A549 (cell line): Measurements from ENCODE around the gene JARID2. TPM values are rescaled to one million over a fixed set of nuclear protein-coding genes. Genes with fewer than 3 reads are reported as not detected.

Source experiments
- ATAC-seq, 2 experiments: fragments of 200-7000 bp in 1 of 2; fragments of >200 bp in 1 of 2; cut with Nextera tagmentation in 1 of 2; cut with Tn5 transposase in 1 of 2; 3 replicates each; pipeline versions ENCODE4 v1.8.0 to v1.9.1; 2018 to 2020; ENCODE audit warnings: mild to moderate bottlenecking in 1 of 2, moderate library complexity in 1 of 2
- CTCF ChIA-PET: fragments of 300-600 bp; sonication (Branson Sonifier 250); formaldehyde crosslinking; extraction: SDS; loops from one replicate; lab custom pipeline; 2021; ENCODE audit warnings: antibody characterized with exemption, inconsistent platforms; lab: Yijun Ruan, JAX
- POLR2A ChIA-PET: fragments of 350-600 bp; formaldehyde crosslinking; extraction: SDS; loops from one replicate; lab custom pipeline; 2021; ENCODE audit warnings: antibody characterized with exemption, inconsistent platforms; lab: Yijun Ruan, JAX
- DNase-seq, 2 experiments: peaks; one replicate each; pipeline versions ENCODE4 v3.0.0 to v3.0.0-alpha.2; 2011 to 2016; ENCODE audit warnings: low read depth in 1 of 2, low spot score in 1 of 2
- FAIRE-seq: peaks from 2 replicates; lab custom pipeline; 2011; peaks lifted over from hg19 to GRCh38; lab: Jason Lieb, UNC
- H3K27ac ChIP-seq, 2 experiments: fragments of >200 bp; sonication (Bioruptor Twin); formaldehyde crosslinking; 3 replicates each; pipeline ENCODE4 v1.5.1; 2016 to 2017
- H3K4me1 ChIP-seq: fragments of >200 bp; sonication (Bioruptor Twin); formaldehyde crosslinking; 3 replicates; pipeline ENCODE4 v1.6.1; 2016
- H3K4me2 ChIP-seq: fragments of >200 bp; sonication (Bioruptor Twin); formaldehyde crosslinking; 3 replicates; pipeline ENCODE4 v1.6.1; 2016
- H3K4me3 ChIP-seq: fragments of >200 bp; sonication (Bioruptor Twin); formaldehyde crosslinking; 3 replicates; pipeline ENCODE4 v1.5.1; 2016
- H3K9me3 ChIP-seq: fragments of >200 bp; sonication (Bioruptor Twin); formaldehyde crosslinking; 3 replicates; pipeline ENCODE4 v1.6.1; 2016
- EP300 ChIP-seq, 2 experiments: fragments of >200 bp; sonication (Bioruptor Twin); formaldehyde crosslinking; IDR thresholded peaks; 2 replicates in 1 of 2; 3 replicates in 1 of 2; pipeline ENCODE4 v1.6.1; 2016 to 2017
- JUN ChIP-seq, 2 experiments: fragments of >200 bp; sonication (Bioruptor Twin); formaldehyde crosslinking; IDR thresholded peaks; 2 replicates in 1 of 2; 3 replicates in 1 of 2; pipeline ENCODE4 v1.6.1; 2016 to 2017
- JUNB ChIP-seq: fragments of >200 bp; sonication (Bioruptor Twin); formaldehyde crosslinking; IDR thresholded peaks from 2 replicates; pipeline ENCODE4 v1.6.1; 2016
- KDM1A ChIP-seq: fragments of 200-600 bp; sonication (generic); IDR thresholded peaks from 2 replicates; pipeline ENCODE4 v1.6.1; 2016; ENCODE audit warnings: low read depth, mild to moderate bottlenecking
- KDM5A ChIP-seq: fragments of 200-600 bp; sonication (generic); IDR thresholded peaks from 2 replicates; pipeline ENCODE4 v1.6.1; 2016; ENCODE audit warnings: antibody characterized with exemption, mild to moderate bottlenecking
- MAFK ChIP-seq: fragments of 450-650 bp; IDR thresholded peaks from 2 replicates; pipeline ENCODE4 v1.6.1; 2014; ENCODE audit not compliant: partially characterized antibody
- NR3C1 ChIP-seq: fragments of >200 bp; sonication (Bioruptor Twin); formaldehyde crosslinking; IDR thresholded peaks from 3 replicates; pipeline ENCODE4 v1.6.1; 2017
- POLR2A ChIP-seq: IDR thresholded peaks from 2 replicates; pipeline ENCODE4 v1.6.1; 2012; ENCODE audit warnings: mild to moderate bottlenecking, low read length
- POLR2AphosphoS2 ChIP-seq: conservative IDR thresholded peaks from 2 replicates; pipeline ENCODE4 v1.6.1; 2012; ENCODE audit warnings: low read length, improper control_type of control experiment, inconsistent platforms
- RAD21 ChIP-seq, 2 experiments: fragments of >200 bp in 1 of 2; sonication (Bioruptor Twin) in 1 of 2; formaldehyde crosslinking in 1 of 2; IDR thresholded peaks in 1 of 2; conservative IDR thresholded peaks in 1 of 2; 2 replicates in 1 of 2; 3 replicates in 1 of 2; pipeline ENCODE4 v1.6.1; 2012 to 2018; ENCODE audit warnings: inconsistent platforms in 1 of 2
- SMC3 ChIP-seq: fragments of >200 bp; sonication (Bioruptor Twin); formaldehyde crosslinking; IDR thresholded peaks from 3 replicates; pipeline ENCODE4 v1.6.1; 2018; ENCODE audit warnings: inconsistent platforms
- TFCP2L1 ChIP-seq: fragments of 250-450 bp; sonication (Bioruptor Pico); IDR thresholded peaks from 2 replicates; pipeline ENCODE4 v1.5.0; 2021; ENCODE audit warnings: mild to moderate bottlenecking
- ZFP36 ChIP-seq: fragments of 450-650 bp; IDR thresholded peaks from 2 replicates; pipeline ENCODE4 v1.6.1; 2014; ENCODE audit warnings: borderline replicate concordance; ENCODE audit not compliant: partially characterized antibody
- WGBS: methylation state at CpG from one replicate; pipeline ENCODE4 v1.1.6; 2017; ENCODE audit errors: missing lambda C conversion rate; 5-methylcytosine and 5-hydroxymethylcytosine counted together
- polyA plus RNA-seq, 4 experiments: library from polyadenylated mRNA; depleted of rRNA in 3 of 4; stranded (reverse); fragments of >200 nt; fragmentation: RNase III in 1 of 4; extraction: RNeasy Plus Mini Kit Qiagen cat#74134 plus additional on column Dnase treatment in 1 of 4; gene quantifications; 2 replicates in 3 of 4; 3 replicates in 1 of 4; pipeline ENCODE4 v1.2.3, GENCODE V29; 2011 to 2017
- TF ChIP-seq, protein P1 (sequence below): fragments of >200 bp; sonication (Bioruptor Twin); formaldehyde crosslinking; IDR thresholded peaks from 3 replicates; pipeline ENCODE4 v1.5.1; 2016
- TF ChIP-seq, protein P2 (sequence below): fragments of 450-650 bp; IDR thresholded peaks from 2 replicates; pipeline ENCODE4 v1.6.1; 2014; ENCODE audit warnings: antibody characterized with exemption
- TF ChIP-seq, protein P3 (sequence below): fragments of 250-450 bp; sonication (Bioruptor Pico); IDR thresholded peaks from 2 replicates; pipeline ENCODE4 v1.5.0; 2020; ENCODE audit warnings: low read depth, mild to moderate bottlenecking, moderate library complexity
- TF ChIP-seq, protein P4 (sequence below): IDR thresholded peaks from 2 replicates; pipeline ENCODE4 v1.6.1; 2012
- TF ChIP-seq, protein P5 (sequence below): fragments of 250-450 bp; sonication (Bioruptor Pico); IDR thresholded peaks from 2 replicates; pipeline ENCODE4 v1.5.0; 2021; ENCODE audit warnings: mild to moderate bottlenecking, moderate library complexity, borderline replicate concordance
- TF ChIP-seq, protein P6 (sequence below): fragments of >200 bp; sonication (Bioruptor Twin); formaldehyde crosslinking; IDR thresholded peaks from 3 replicates; pipeline ENCODE4 v1.6.1; 2016
- TF ChIP-seq, protein P7 (sequence below): fragments of 200-600 bp; sonication (generic); IDR thresholded peaks from 2 replicates; pipeline ENCODE4 v1.6.1; 2016; ENCODE audit warnings: antibody characterized with exemption, mild to moderate bottlenecking, moderate library complexity

Gene JARID2
- polyA plus RNA-seq, 2 of the 4 experiments (the other 2 are of a cell fraction) = 7.8 to 8.3 TPM

DNA sequence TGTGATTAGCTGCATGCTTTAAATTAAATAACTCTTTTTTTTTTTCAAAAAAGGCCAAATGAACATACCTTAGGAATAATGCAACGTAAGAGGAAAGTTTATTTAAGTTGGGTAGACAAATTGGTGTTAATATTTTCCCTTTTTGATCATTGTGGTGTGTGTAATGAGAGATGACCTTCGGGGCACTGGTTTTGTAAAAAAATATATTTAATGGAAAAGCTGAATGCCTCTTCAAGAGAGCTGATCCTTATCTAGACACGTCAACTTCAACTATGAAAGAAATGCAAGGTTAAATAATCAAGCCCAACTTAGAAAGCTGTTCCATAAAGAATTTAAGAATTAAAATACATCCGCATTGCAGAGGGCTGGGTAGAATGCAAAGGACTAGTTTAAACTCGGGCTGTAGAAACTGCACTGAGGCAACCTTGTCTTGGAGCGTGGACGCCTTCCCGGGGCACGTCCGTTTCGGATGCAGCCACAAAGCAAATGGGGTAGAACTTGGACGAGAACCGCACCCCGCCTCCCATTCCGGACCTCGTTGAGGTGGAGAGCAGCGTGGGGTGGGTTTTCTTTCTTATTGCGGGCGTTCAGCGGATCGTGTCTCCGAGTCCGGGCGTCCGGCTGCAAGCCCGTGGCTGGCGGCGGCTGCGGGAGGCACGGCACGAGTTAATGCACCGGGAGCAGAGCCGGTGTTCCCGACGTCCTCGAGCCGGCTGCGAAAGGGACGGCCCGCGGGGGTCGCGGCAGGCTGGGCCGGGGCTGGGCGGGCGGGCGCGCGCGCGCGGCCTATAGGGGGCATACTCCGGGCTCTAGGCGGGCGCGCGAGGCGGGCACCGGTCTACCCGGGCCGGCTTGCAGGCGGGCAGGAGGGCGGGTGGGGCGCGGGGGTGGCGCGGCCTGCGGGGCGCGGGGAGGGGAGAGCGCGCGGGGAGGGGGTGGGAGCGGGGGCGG, 1.9 kb downstream of the JARID2 start:
- ChIA-PET CTCF (interaction anchor here (0.6 kb wide), 1 partner anchor 615 kb away, joined by 3 read pairs; no protein-coding TSS in a partner anchor), POLR2A (interaction anchor here (1.0 kb wide), 1 partner anchor 141 kb away, joined by 3 read pairs; no protein-coding TSS in a partner anchor)
- Histone ChIP-seq H3K4me2 (peak overlapping the region; percentile 93), H3K9me3 (no peaks in the 10 kb centered on the region), H3K4me1 (peaks cover 9% of the 10 kb centered on the region; the same call in 2 of the 3 replicates)
- TF ChIP-seq ZFP36 (no peak), SMC3 (peak; percentile 18; the same call in 2 of the 3 replicates), POLR2A (peak; percentile 11; the same call in 1 of the 2 replicates)
- TF ChIP-seq, protein P1, sequence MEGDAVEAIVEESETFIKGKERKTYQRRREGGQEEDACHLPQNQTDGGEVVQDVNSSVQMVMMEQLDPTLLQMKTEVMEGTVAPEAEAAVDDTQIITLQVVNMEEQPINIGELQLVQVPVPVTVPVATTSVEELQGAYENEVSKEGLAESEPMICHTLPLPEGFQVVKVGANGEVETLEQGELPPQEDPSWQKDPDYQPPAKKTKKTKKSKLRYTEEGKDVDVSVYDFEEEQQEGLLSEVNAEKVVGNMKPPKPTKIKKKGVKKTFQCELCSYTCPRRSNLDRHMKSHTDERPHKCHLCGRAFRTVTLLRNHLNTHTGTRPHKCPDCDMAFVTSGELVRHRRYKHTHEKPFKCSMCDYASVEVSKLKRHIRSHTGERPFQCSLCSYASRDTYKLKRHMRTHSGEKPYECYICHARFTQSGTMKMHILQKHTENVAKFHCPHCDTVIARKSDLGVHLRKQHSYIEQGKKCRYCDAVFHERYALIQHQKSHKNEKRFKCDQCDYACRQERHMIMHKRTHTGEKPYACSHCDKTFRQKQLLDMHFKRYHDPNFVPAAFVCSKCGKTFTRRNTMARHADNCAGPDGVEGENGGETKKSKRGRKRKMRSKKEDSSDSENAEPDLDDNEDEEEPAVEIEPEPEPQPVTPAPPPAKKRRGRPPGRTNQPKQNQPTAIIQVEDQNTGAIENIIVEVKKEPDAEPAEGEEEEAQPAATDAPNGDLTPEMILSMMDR = peak; percentile 29
- TF ChIP-seq, all 56 proteins: peak for 3
- ATAC-seq (peak in 1 of 2 experiments; percentile 44; a peak in 3 of 6 replicates), FAIRE-seq (no peak), DNase-seq (peak; percentile 51 to 54)
- Histone ChIP-seq H3K27ac (peak overlapping the region; percentile 99 to 100), H3K4me3 (peak overlapping the region; percentile 89)
- WGBS = 1% methylated on average over 11 of the region's 75 CpGs

DNA sequence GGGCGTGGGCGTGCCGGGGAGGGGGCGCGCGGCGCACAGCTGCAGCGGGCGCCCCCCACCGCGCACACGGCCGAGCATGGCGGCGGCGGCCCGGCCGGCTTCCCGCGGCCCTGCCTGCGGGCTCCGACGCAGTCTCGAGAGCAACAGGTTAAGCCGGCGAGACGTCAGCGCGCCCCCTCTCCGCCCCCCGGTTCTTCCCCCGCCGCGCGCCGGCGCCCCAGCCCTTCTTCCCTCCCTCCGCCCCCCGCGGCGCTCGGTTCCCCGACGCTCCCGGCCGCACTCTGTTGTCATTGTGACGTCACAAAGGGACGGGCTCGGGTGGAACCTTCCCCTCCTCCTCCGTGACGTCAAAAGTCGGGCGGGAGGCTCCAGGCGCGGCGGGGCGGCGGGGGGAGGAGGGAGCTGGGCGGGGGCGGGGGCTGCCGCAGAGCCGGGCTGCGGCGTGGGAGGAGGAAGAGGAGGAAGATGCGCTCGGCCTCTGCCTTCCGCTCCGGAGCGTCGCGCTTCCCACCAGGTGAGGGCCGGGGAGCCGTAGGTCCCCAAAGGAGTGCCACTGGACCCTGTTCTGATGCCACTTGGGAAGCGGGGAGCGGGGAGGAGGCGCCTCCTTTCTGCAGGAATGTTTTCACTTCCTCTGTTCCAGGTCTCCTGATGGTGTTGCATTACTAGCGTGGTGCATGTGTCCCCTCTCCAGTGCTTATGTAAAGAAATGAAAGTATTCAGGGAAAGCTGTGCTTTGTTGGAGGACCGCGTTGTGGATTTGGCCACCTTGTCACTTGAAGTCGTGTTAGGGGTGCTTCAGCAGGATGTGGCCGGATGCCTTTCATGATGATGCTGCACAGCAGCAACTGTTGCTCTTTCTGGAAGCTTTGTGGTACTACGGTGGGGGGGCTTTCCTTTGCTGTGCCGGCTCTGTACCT, 2.8 kb downstream of the JARID2 start:
- H3K27ac ChIP-seq = peak overlapping the region; percentile 99 to 100
- DNase-seq (peak; percentile 84 to 96), ATAC-seq (peak; percentile 57 to 60), FAIRE-seq (no peak)
- peaks cover 12% of the 10 kb centered on the region; the same call in 2 of the 3 replicates for H3K4me1 ChIP-seq
- CTCF ChIA-PET = interaction anchor here (0.6 to 1.3 kb wide), 6 partner anchors 26 to 616 kb away, joined by 3 to 5 read pairs (median 3); no protein-coding TSS in a partner anchor
- peak overlapping the region; percentile 93 for H3K4me2 ChIP-seq
- POLR2A ChIA-PET = interaction anchor here (0.5 to 1.0 kb wide), 2 partner anchors 140 to 376 kb away, joined by 3 to 4 read pairs; no protein-coding TSS in a partner anchor
- under 1% methylated on average over 15 of the region's 83 CpGs for WGBS
- peak overlapping the region; percentile 89 for H3K4me3 ChIP-seq
- no peaks in the 10 kb centered on the region for H3K9me3 ChIP-seq
- TF ChIP-seq JUNB (no peak), KDM1A (no peak), NR3C1 (no peak), POLR2AphosphoS2 (no peak), KDM5A (no peak), EP300 (IDR thresholded peaks at IDR 0.05) (peak in 1 of 2 experiments; percentile 28; a peak in 1 of 5 replicates), TFCP2L1 (CRISPR knock-in tag) (no peak), JUN (IDR thresholded peaks at IDR 0.05) (peak; percentile 19 to 70; a peak in 2 of 5 replicates), RAD21 (conservative IDR thresholded peaks at IDR 0.05 in 1 of 2, IDR thresholded peaks at IDR 0.05 in 1 of 2) (peak; percentile 12 to 47; a peak in 4 of 5 replicates), MAFK (no peak)
- TF ChIP-seq, protein P2, sequence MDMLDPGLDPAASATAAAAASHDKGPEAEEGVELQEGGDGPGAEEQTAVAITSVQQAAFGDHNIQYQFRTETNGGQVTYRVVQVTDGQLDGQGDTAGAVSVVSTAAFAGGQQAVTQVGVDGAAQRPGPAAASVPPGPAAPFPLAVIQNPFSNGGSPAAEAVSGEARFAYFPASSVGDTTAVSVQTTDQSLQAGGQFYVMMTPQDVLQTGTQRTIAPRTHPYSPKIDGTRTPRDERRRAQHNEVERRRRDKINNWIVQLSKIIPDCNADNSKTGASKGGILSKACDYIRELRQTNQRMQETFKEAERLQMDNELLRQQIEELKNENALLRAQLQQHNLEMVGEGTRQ = no peak
- TF ChIP-seq, protein P3, sequence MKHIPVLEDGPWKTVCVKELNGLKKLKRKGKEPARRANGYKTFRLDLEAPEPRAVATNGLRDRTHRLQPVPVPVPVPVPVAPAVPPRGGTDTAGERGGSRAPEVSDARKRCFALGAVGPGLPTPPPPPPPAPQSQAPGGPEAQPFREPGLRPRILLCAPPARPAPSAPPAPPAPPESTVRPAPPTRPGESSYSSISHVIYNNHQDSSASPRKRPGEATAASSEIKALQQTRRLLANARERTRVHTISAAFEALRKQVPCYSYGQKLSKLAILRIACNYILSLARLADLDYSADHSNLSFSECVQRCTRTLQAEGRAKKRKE (CRISPR knock-in tag) = no peak
- TF ChIP-seq, protein P4, sequence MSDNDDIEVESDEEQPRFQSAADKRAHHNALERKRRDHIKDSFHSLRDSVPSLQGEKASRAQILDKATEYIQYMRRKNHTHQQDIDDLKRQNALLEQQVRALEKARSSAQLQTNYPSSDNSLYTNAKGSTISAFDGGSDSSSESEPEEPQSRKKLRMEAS = peak; percentile 44; the same call in 1 of the 2 replicates
- TF ChIP-seq, protein P5, sequence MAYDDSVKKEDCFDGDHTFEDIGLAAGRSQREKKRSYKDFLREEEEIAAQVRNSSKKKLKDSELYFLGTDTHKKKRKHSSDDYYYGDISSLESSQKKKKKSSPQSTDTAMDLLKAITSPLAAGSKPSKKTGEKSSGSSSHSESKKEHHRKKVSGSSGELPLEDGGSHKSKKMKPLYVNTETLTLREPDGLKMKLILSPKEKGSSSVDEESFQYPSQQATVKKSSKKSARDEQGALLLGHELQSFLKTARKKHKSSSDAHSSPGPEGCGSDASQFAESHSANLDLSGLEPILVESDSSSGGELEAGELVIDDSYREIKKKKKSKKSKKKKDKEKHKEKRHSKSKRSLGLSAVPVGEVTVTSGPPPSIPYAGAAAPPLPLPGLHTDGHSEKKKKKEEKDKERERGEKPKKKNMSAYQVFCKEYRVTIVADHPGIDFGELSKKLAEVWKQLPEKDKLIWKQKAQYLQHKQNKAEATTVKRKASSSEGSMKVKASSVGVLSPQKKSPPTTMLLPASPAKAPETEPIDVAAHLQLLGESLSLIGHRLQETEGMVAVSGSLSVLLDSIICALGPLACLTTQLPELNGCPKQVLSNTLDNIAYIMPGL (CRISPR knock-in tag) = no peak
- TF ChIP-seq, protein P6, sequence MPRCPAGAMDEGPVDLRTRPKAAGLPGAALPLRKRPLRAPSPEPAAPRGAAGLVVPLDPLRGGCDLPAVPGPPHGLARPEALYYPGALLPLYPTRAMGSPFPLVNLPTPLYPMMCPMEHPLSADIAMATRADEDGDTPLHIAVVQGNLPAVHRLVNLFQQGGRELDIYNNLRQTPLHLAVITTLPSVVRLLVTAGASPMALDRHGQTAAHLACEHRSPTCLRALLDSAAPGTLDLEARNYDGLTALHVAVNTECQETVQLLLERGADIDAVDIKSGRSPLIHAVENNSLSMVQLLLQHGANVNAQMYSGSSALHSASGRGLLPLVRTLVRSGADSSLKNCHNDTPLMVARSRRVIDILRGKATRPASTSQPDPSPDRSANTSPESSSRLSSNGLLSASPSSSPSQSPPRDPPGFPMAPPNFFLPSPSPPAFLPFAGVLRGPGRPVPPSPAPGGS = no peak; the same call in 2 of the 3 replicates
- TF ChIP-seq, protein P7, sequence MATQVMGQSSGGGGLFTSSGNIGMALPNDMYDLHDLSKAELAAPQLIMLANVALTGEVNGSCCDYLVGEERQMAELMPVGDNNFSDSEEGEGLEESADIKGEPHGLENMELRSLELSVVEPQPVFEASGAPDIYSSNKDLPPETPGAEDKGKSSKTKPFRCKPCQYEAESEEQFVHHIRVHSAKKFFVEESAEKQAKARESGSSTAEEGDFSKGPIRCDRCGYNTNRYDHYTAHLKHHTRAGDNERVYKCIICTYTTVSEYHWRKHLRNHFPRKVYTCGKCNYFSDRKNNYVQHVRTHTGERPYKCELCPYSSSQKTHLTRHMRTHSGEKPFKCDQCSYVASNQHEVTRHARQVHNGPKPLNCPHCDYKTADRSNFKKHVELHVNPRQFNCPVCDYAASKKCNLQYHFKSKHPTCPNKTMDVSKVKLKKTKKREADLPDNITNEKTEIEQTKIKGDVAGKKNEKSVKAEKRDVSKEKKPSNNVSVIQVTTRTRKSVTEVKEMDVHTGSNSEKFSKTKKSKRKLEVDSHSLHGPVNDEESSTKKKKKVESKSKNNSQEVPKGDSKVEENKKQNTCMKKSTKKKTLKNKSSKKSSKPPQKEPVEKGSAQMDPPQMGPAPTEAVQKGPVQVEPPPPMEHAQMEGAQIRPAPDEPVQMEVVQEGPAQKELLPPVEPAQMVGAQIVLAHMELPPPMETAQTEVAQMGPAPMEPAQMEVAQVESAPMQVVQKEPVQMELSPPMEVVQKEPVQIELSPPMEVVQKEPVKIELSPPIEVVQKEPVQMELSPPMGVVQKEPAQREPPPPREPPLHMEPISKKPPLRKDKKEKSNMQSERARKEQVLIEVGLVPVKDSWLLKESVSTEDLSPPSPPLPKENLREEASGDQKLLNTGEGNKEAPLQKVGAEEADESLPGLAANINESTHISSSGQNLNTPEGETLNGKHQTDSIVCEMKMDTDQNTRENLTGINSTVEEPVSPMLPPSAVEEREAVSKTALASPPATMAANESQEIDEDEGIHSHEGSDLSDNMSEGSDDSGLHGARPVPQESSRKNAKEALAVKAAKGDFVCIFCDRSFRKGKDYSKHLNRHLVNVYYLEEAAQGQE = no peak
